ENCODE measurements around the gene HIPK2. TPM values are rescaled to one million over a fixed set of nuclear protein-coding genes. Genes with fewer than 3 reads are reported as not detected.
"Not testable (repeated sequence)": the region's sequence is repeated elsewhere in the genome, so short reads cannot be mapped to it uniquely, and the experiment has no call there.

The HIPK2 gene
- total and polyA plus RNA-seq, 5 donors = 72.1 to 131 (median 96.1) TPM

- DNase-seq (peak in 2 of 3 donors; percentile 68 to 79), ATAC-seq (peak in 1 of 2 donors; percentile 50)
- H3K27ac ChIP-seq (ENCODE audit: low read length) = no peak overlapping the region
- H3K9me3 ChIP-seq (ENCODE audit: control insufficient read depth, low read length) = no peaks in the 10 kb centered on the region
- H3K4me1 ChIP-seq (ENCODE audit: control insufficient read depth, insufficient read depth, low read length) = no peaks in the 10 kb centered on the region
- intact Hi-C loops (cut with DNase I) = loop anchor here in 1 of 4 donors (10.0 kb wide), 1 partner anchor 386 kb away; no protein-coding TSS in a partner anchor
- 89% methylated on average over 10 of the region's 10 CpGs for WGBS
- no peak overlapping the region for H3K4me3 ChIP-seq (ENCODE audit: low read length)
- no peaks in the 10 kb centered on the region for H3K27me3 ChIP-seq (ENCODE audit: control insufficient read depth, insufficient read depth)
Observed at GRCh38 chr7:139618482-139619366, 159.1 kb downstream of the HIPK2 start.

- DNase-seq (no peak), ATAC-seq (no peak)
- intact Hi-C loops (cut with DNase I) = loop anchor here in 1 of 4 donors (10.0 kb wide), 1 partner anchor 388 kb away; no protein-coding TSS in a partner anchor
- 90% methylated on average over 1 of the region's 1 CpG for WGBS
- H3K4me1 ChIP-seq (ENCODE audit: control insufficient read depth, insufficient read depth, low read length) = no peaks in the 10 kb centered on the region
- H3K4me3 ChIP-seq (ENCODE audit: low read length) = no peak overlapping the region
- no peaks in the 10 kb centered on the region for H3K9me3 ChIP-seq (ENCODE audit: control insufficient read depth, low read length)
- H3K27ac ChIP-seq (ENCODE audit: low read length) = no peak overlapping the region
- H3K27me3 ChIP-seq (ENCODE audit: control insufficient read depth, insufficient read depth) = no peaks in the 10 kb centered on the region
Observed at GRCh38 chr7:139617074-139617473, 160.7 kb downstream of the HIPK2 start.

- Histone ChIP-seq H3K4me3 (ENCODE audit: low read length) (no peak overlapping the region), H3K4me1 (ENCODE audit: control insufficient read depth, insufficient read depth, low read length) (no peaks in the 10 kb centered on the region), H3K9me3 (ENCODE audit: control insufficient read depth, low read length) (no peaks in the 10 kb centered on the region), H3K27ac (ENCODE audit: low read length) (no peak overlapping the region), H3K27me3 (ENCODE audit: control insufficient read depth, insufficient read depth) (no peaks in the 10 kb centered on the region)
- intact Hi-C loops (cut with DNase I) = loop anchor here in 1 of 4 donors (10.0 kb wide), 1 partner anchor 390 kb away; no protein-coding TSS in a partner anchor
- DNase-seq (no peak), ATAC-seq (no peak)
- 93% methylated on average over 5 of the region's 5 CpGs for WGBS
Observed at GRCh38 chr7:139614886-139615285, 162.9 kb downstream of the HIPK2 start.

DNA sequence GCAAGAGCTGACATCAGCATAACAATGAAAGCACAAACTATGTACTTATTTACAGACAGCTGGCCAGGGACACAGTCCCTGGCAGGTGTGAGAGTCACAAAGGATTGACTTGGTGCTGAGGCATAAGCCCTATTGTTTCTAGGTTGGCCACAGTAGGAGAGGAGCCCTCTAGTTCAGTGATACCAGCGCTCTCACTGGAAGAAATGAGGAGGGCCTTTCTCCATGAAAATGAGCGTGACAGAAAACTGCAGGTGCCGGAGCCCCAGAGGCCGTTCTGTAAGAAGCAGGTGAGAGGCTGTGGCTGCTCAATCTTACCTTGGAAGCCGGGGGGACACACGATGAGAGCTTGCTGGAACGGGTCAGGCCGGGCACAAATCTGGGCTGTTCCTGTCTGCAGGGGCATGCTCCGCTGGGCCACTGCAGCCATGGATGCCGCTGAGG is 163.8 kb downstream of the HIPK2 start:
- no peak for DNase-seq
- no peak for ATAC-seq
- intact Hi-C loops (cut with DNase I) = loop anchor here in 1 of 4 donors (10.0 kb wide), 1 partner anchor 391 kb away; no protein-coding TSS in a partner anchor
- Histone ChIP-seq H3K4me1 (ENCODE audit: control insufficient read depth, insufficient read depth, low read length) (no peaks in the 10 kb centered on the region), H3K4me3 (ENCODE audit: low read length) (no peak overlapping the region), H3K9me3 (ENCODE audit: control insufficient read depth, low read length) (no peaks in the 10 kb centered on the region), H3K27me3 (ENCODE audit: control insufficient read depth, insufficient read depth) (no peaks in the 10 kb centered on the region), H3K27ac (ENCODE audit: low read length) (no peak overlapping the region)
- WGBS = 90% methylated on average over 10 of the region's 10 CpGs

GRCh38 chr7:139611556-139611955 is 166.2 kb downstream of the HIPK2 start:
- intact Hi-C loops (cut with DNase I) = loop anchor here in 1 of 4 donors (10.0 kb wide), 1 partner anchor 393 kb away; no protein-coding TSS in a partner anchor
- H3K27me3 ChIP-seq (ENCODE audit: control insufficient read depth, insufficient read depth); H3K4me1 ChIP-seq (ENCODE audit: control insufficient read depth, insufficient read depth, low read length); H3K4me3 ChIP-seq (ENCODE audit: low read length); H3K9me3 ChIP-seq (ENCODE audit: control insufficient read depth, low read length); ATAC-seq; H3K27ac ChIP-seq (ENCODE audit: low read length); DNase-seq: not testable (repeated sequence)
- WGBS = 93% methylated on average over 2 of the region's 2 CpGs

GRCh38 chr7:139610595-139610994 is 167.2 kb downstream of the HIPK2 start:
- no peak for DNase-seq
- 92% methylated on average over 5 of the region's 5 CpGs for WGBS
- intact Hi-C loops (cut with DNase I) = loop anchor here in 1 of 4 donors (10.0 kb wide), 1 partner anchor 394 kb away; no protein-coding TSS in a partner anchor

DNA sequence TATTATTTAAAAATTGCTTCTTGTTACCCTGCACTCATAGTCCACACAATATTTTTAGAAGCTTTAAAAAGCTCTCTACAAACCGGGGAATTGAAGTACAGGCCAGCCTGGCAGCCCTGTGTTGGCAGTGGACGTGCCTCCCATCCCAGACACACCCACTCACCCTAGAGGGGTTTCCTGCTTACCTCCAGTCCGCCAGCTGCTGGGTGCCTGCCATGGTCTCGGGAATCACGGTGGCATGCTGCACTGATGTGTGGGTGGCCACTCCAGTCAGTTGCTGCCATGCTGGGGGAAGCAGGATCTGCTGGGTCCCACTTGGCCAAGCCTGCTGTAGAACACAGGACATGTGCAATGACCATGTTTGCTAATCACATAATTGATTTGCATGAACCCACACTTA is 173.9 kb downstream of the HIPK2 start:
- Histone ChIP-seq H3K9me3 (ENCODE audit: control insufficient read depth, low read length) (no peaks in the 10 kb centered on the region), H3K4me3 (ENCODE audit: low read length) (no peak overlapping the region), H3K4me1 (ENCODE audit: control insufficient read depth, insufficient read depth, low read length) (peaks cover 3% of the 10 kb centered on the region), H3K27me3 (ENCODE audit: control insufficient read depth, insufficient read depth) (no peaks in the 10 kb centered on the region), H3K27ac (ENCODE audit: low read length) (no peak overlapping the region)
- intact Hi-C loops (cut with DNase I) = loop anchor here in 1 of 4 donors (5.0 kb wide), 1 partner anchor 398 kb away; no protein-coding TSS in a partner anchor
- ATAC-seq = peak; percentile 34 to 43
- DNase-seq = peak in 1 of 3 donors; percentile 68
- 58% methylated on average over 5 of the region's 5 CpGs for WGBS

More at GRCh38 chr7:139610595-139610994, 167.2 kb downstream of the HIPK2 start:
- ATAC-seq = no peak
- Histone ChIP-seq H3K27me3 (ENCODE audit: control insufficient read depth, insufficient read depth) (no peaks in the 10 kb centered on the region), H3K4me1 (ENCODE audit: control insufficient read depth, insufficient read depth, low read length) (no peaks in the 10 kb centered on the region), H3K27ac (ENCODE audit: low read length) (no peak overlapping the region), H3K9me3 (ENCODE audit: control insufficient read depth, low read length) (no peaks in the 10 kb centered on the region), H3K4me3 (ENCODE audit: low read length) (no peak overlapping the region)

DNA sequence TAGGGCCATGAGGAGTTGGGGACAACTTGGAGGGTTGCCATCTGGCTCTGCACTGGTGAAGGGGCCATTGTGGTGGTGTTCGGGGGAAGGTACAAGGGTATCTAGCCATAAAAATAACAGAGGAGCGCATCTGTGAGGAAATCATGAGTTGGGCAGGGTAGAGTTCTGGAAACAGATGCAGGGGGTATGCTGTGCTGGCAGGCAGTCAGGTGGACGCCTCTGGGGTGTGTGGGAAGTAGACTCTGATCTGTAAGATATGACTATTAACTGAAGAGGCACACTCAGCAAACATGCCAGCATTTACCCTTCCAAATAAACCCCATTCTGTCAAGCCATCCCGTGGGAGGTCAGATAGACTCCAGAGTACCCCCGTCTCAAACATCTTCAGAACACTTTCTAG is 174.5 kb downstream of the HIPK2 start:
- no peak overlapping the region for H3K4me3 ChIP-seq (ENCODE audit: low read length)
- ATAC-seq (no peak), DNase-seq (no peak)
- no peaks in the 10 kb centered on the region for H3K9me3 ChIP-seq (ENCODE audit: control insufficient read depth, low read length)
- intact Hi-C loops (cut with DNase I) = loop anchor here in 1 of 4 donors (5.0 kb wide), 1 partner anchor 399 kb away; no protein-coding TSS in a partner anchor
- WGBS = 63% methylated on average over 5 of the region's 5 CpGs
- H3K4me1 ChIP-seq (ENCODE audit: control insufficient read depth, insufficient read depth, low read length) = peaks cover 3% of the 10 kb centered on the region
- H3K27ac ChIP-seq (ENCODE audit: low read length) = peak overlapping the region; percentile 16
- H3K27me3 ChIP-seq (ENCODE audit: control insufficient read depth, insufficient read depth) = no peaks in the 10 kb centered on the region

- Histone ChIP-seq H3K4me1 (ENCODE audit: control insufficient read depth, insufficient read depth, low read length) (peaks cover 3% of the 10 kb centered on the region), H3K9me3 (ENCODE audit: control insufficient read depth, low read length) (no peaks in the 10 kb centered on the region), H3K4me3 (ENCODE audit: low read length) (no peak overlapping the region), H3K27me3 (ENCODE audit: control insufficient read depth, insufficient read depth) (no peaks in the 10 kb centered on the region), H3K27ac (ENCODE audit: low read length) (no peak overlapping the region)
- DNase-seq (no peak), ATAC-seq (peak; percentile 46 to 57)
- intact Hi-C loops (cut with DNase I) = loop anchor here in 1 of 4 donors (5.0 kb wide), 1 partner anchor 400 kb away; no protein-coding TSS in a partner anchor
- 65% methylated on average over 7 of the region's 7 CpGs for WGBS
Observed at GRCh38 chr7:139602143-139602722, 175.6 kb downstream of the HIPK2 start.

- no peaks in the 10 kb centered on the region for H3K27me3 ChIP-seq (ENCODE audit: control insufficient read depth, insufficient read depth)
- intact Hi-C loops (cut with DNase I) = loop anchor here in 1 of 4 donors (5.0 kb wide), 1 partner anchor 401 kb away; no protein-coding TSS in a partner anchor
- DNase-seq (no peak), ATAC-seq (no peak)
- H3K9me3 ChIP-seq (ENCODE audit: control insufficient read depth, low read length) = no peaks in the 10 kb centered on the region
- H3K4me3 ChIP-seq (ENCODE audit: low read length) = no peak overlapping the region
- WGBS = 97% methylated on average over 6 of the region's 6 CpGs
- H3K27ac ChIP-seq (ENCODE audit: low read length) = no peak overlapping the region
- H3K4me1 ChIP-seq (ENCODE audit: control insufficient read depth, insufficient read depth, low read length) = peaks cover 3% of the 10 kb centered on the region
Observed at GRCh38 chr7:139601176-139601575, 176.6 kb downstream of the HIPK2 start.

Measured in right cardiac atrium (tissue), 5 donors.